GM20000 (cell line): ENCODE results near the gene VWA5B2.

Experiments
- DNase-seq: peaks from one replicate; pipeline ENCODE4 v3.0.0; 2012; ENCODE audit warnings: low spot score
- CTCF ChIP-seq: IDR thresholded peaks from 2 replicates; pipeline ENCODE4 v1.5.1; 2012; ENCODE audit warnings: mild to moderate bottlenecking, control low read depth; ENCODE audit errors: extremely low read depth, missing control alignments

The VWA5B2 gene

GRCh38 chr3:184237211-184237610 lies 7.8 kb downstream of the VWA5B2 start:
- DNase-seq: no peak
- TF ChIP-seq CTCF: no peak

GRCh38 chr3:184237807-184238206 lies 8.4 kb downstream of the VWA5B2 start:
- no peak for TF ChIP-seq CTCF
- no peak for DNase-seq

- DNase-seq: no peak
- no peak for TF ChIP-seq CTCF
Measured at GRCh38 chr3:184238246-184238818, 8.9 kb downstream of the VWA5B2 start.

- DNase-seq: no peak
- no peak for TF ChIP-seq CTCF
Measured at GRCh38 chr3:184239221-184239620, 9.8 kb downstream of the VWA5B2 start.

- TF ChIP-seq CTCF: no peak
- no peak for DNase-seq
Measured at GRCh38 chr3:184239708-184240107, 10.3 kb downstream of the VWA5B2 start.

- no peak for DNase-seq
- no peak for TF ChIP-seq CTCF
Measured at GRCh38 chr3:184240384-184241140, 11.2 kb downstream of the VWA5B2 start.

GRCh38 chr3:184241141-184241446 lies 11.7 kb downstream of the VWA5B2 start:
- DNase-seq: no peak
- no peak for TF ChIP-seq CTCF
